ENCODE data around the gene GPR153.

GPR153 gene

DNA sequence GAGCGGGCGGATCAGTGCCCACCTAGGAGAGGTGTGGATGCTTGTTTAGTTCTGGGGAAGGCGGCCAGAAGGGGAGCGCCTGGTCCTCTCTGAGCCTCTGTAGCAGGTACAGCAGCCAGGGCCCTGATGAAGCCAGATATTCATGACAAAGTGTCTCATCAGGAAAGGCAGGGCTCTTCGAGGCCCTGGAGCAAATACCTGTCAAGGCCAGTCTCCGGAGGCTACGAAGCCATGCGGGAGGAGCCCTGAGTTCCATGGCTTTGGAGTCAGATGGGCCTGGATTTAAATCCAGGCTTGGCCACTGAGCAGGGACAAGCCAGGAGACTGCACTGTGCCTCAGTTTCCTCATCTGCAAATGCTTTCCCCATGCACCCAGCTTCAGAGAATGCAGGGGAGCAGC is 25.4 kb upstream of the GPR153 start:
- DNase-seq: no peak

- no peak for DNase-seq
These were observed 24.4 kb upstream of the GPR153 start for GRCh38 chr1:6285336-6285735.

GRCh38 chr1:6282577-6283270 is 21.8 kb upstream of the GPR153 start:
- no peak for DNase-seq

- DNase-seq: no peak
These were observed 20.9 kb upstream of the GPR153 start for GRCh38 chr1:6281511-6282402.

- DNase-seq: no peak
These were observed 20.0 kb upstream of the GPR153 start for GRCh38 chr1:6280761-6281451.

- DNase-seq: no peak
These were observed 18.9 kb upstream of the GPR153 start for GRCh38 chr1:6279613-6280383.

GRCh38 chr1:6279066-6279465 is 18.2 kb upstream of the GPR153 start:
- no peak for DNase-seq

DNA sequence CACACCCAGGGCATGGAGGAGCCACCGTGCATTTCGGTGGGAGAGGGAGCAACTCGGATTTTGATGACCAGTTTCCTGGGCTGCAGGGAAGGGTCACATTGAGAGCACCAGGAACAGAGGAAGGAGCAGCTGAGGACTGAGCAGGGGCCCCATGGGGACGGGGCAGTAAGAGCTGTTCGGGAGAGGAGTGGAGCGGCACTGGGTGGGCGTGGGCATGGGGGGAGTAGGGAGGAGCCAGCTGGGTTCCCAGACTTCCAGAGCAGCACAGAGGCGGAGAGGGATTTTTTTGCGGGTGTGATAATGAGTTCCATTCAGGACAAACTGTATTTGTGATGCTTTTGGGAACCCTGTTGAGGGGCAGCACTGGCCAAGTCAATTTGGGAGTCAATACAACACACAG is 17.4 kb upstream of the GPR153 start:
- no peak for DNase-seq

GRCh38 chr1:6276811-6277555 is 16.1 kb upstream of the GPR153 start:
- DNase-seq: no peak

- DNase-seq: no peak
These were observed 15.2 kb upstream of the GPR153 start for GRCh38 chr1:6275826-6276782.

- DNase-seq: no peak
These were observed 13.8 kb upstream of the GPR153 start for GRCh38 chr1:6274622-6275139.

GRCh38 chr1:6274102-6274501 is 13.2 kb upstream of the GPR153 start:
- no peak for DNase-seq

GRCh38 chr1:6273380-6273891 is 12.5 kb upstream of the GPR153 start:
- DNase-seq: no peak

DNA sequence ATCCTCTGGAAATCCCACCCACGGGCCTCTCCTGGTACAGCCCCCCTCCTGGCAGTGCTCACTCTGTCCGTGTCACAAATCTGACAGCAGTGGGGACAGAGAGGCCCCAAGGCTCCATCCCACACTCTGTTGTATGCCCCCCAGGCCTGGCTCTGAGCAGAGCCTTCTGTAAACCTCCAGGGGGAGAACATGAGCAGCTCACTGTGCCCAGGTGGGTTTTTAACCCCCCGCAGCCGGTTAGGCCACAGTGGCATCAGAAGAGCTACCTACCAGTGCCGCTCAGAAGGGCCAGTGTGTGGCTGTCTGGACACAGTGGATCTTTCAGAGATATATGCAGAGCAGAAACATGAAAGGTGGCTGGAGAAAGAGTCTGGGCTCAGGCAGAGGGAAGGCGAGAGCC is 12.0 kb upstream of the GPR153 start:
- no peak for DNase-seq

DNA sequence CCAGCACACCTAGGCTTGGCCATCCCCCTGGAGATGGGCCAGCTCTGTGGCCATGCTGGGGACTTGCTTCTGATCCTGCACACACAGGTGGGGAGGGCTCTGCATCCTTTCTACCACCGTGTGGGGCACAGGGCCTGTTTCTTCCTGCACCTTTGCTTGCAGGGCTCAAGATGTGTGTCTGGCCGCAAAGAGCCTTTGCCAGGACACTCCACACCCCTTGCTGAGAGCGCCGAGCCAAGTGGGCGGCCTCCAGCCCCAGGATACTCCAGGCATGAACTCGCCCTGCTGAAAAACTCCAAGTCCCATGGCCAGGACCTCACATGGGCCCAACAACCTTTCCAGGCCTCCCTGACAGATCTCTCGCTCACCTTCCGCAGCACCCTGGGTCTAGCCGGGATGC is 11.6 kb upstream of the GPR153 start:
- no peak for DNase-seq

DNA sequence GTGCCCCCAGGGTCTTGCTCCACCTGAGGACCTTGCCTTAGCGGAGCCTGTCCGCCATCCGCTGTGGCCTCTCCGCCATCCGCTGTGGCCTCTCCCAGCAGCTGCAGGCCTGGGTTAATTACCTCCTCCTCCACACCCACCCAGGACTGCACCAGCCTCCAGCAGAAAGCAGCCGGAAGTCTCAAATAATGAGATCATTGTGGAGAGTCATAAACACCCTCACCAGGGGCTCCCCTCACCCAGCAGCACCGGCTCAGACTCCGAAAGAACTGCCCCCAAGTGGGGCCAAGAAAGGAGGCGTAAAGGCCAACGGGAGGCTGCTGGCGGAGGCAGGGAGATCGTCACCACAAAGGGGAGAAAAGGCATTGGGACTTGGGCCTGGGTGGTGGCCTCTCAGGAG is 10.7 kb upstream of the GPR153 start:
- DNase-seq: no peak

GRCh38 chr1:6271006-6271405 is 10.1 kb upstream of the GPR153 start:
- no peak for DNase-seq

DNA sequence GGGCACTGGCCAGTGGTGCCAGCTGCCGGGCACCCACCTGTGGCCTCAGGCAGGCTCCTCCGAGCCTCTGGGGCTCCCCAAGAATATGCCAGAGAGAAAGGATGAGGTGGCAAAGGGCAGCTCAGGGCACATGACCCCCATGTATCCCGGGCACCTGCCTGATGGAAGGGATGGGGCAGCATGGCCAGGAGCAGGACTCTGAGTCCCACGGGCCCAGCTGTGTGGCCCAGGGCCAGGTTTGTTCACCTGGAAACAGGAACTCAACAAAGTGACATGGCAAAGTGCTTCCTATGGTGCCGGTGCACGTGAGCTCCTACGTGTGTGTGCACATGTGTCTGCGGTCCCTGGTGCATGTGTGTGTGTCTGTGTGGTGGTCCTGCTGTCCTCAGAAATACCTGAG is 9.5 kb upstream of the GPR153 start:
- no peak for DNase-seq

DNA sequence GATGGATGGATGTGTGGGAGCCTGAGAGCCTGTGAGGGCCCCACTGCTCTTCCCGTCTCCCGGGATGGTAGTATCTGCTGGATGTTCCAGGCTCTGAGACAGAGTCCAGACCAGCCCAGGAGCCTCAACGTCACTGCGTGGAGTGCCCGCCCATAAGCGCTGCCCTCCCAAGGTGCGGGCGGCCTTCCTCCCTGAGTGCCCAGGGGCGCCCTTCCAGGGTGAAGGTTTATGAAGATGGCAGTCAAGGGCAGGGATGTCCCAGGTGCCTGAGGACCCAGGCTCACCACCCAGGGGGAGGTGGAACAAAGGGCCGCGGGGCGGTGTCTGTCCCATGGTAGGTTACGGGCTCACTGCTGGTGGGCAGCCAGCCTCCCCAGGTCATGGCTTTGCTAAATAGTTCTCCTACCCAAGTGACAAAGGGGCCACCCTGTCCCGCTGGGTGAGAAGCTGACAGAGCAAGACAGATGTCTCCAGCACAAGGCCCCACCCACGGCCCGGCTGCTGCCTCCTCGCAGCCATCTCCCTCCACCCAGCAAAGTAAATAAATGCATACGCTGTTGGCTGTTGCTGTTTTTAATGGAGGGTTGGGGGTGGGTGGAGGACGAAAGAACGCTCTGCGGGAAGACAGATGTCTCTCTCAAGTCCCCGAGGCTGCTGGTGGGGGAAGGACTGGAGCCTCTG is 9.0 kb upstream of the GPR153 start:
- no peak for DNase-seq

- no peak for DNase-seq
These were observed 8.4 kb upstream of the GPR153 start for GRCh38 chr1:6269296-6269695.
